Measurements from ENCODE around the gene HOXC9. TPM values are rescaled to one million over a fixed set of nuclear protein-coding genes. Genes with fewer than 3 reads are reported as not detected.

Gene HOXC9
- total and polyA plus RNA-seq, 2 donors: 0.73 to 1.8 TPM

GRCh38 chr12:53976172-53976822 is 23.7 kb upstream of the HOXC9 start:
- Histone ChIP-seq H3K4me1 (ENCODE audit: insufficient read depth) (peaks cover 3% of the 10 kb centered on the region), H3K27ac (ENCODE audit: low read depth) (no peak overlapping the region), H3K4me3 (ENCODE audit: low read depth, low read length) (no peak overlapping the region), H3K36me3 (ENCODE audit: insufficient read depth) (no peaks in the 10 kb centered on the region)
- 46% methylated on average over 21 of the region's 21 CpGs for WGBS
- DNase-seq (ENCODE audit: extremely low spot score): no peak

- Histone ChIP-seq H3K27ac (ENCODE audit: low read depth) (no peak overlapping the region), H3K36me3 (ENCODE audit: insufficient read depth) (no peaks in the 10 kb centered on the region), H3K4me3 (ENCODE audit: low read depth, low read length) (no peak overlapping the region), H3K4me1 (ENCODE audit: insufficient read depth) (peaks cover 3% of the 10 kb centered on the region)
- 55% methylated on average over 9 of the region's 9 CpGs for WGBS
- DNase-seq (ENCODE audit: extremely low spot score): no peak
Measured at GRCh38 chr12:53976823-53977595, 23.0 kb upstream of the HOXC9 start.

GRCh38 chr12:53977596-53978445 is 22.1 kb upstream of the HOXC9 start:
- Histone ChIP-seq H3K4me1 (ENCODE audit: insufficient read depth) (peaks cover 3% of the 10 kb centered on the region), H3K36me3 (ENCODE audit: insufficient read depth) (no peaks in the 10 kb centered on the region), H3K4me3 (ENCODE audit: low read depth, low read length) (no peak overlapping the region), H3K27ac (ENCODE audit: low read depth) (no peak overlapping the region)
- DNase-seq (ENCODE audit: extremely low spot score): no peak
- WGBS: 26% methylated on average over 11 of the region's 11 CpGs

- no peak overlapping the region for H3K27ac ChIP-seq (ENCODE audit: low read depth)
Measured at GRCh38 chr12:53978477-53979356, 21.2 kb upstream of the HOXC9 start.

GRCh38 chr12:53980104-53980801 is 19.7 kb upstream of the HOXC9 start:
- no peak overlapping the region for H3K4me3 ChIP-seq (ENCODE audit: low read depth, low read length)
- 74% methylated on average over 7 of the region's 7 CpGs for WGBS
- H3K4me1 ChIP-seq (ENCODE audit: insufficient read depth): no peaks in the 10 kb centered on the region
- no peaks in the 10 kb centered on the region for H3K36me3 ChIP-seq (ENCODE audit: insufficient read depth)
- DNase-seq (ENCODE audit: extremely low spot score): no peak
- no peak overlapping the region for H3K27ac ChIP-seq (ENCODE audit: low read depth)

More at GRCh38 chr12:53978477-53979356, 21.2 kb upstream of the HOXC9 start:
- Histone ChIP-seq H3K4me1 (ENCODE audit: insufficient read depth) (peaks cover 3% of the 10 kb centered on the region), H3K36me3 (ENCODE audit: insufficient read depth) (no peaks in the 10 kb centered on the region), H3K4me3 (ENCODE audit: low read depth, low read length) (no peak overlapping the region)
- DNase-seq (ENCODE audit: extremely low spot score): no peak
- WGBS: 33% methylated on average over 15 of the region's 15 CpGs

GRCh38 chr12:53980802-53981496 is 19.0 kb upstream of the HOXC9 start:
- H3K4me1 ChIP-seq (ENCODE audit: insufficient read depth): no peaks in the 10 kb centered on the region
- WGBS: 69% methylated on average over 15 of the region's 15 CpGs
- no peak overlapping the region for H3K27ac ChIP-seq (ENCODE audit: low read depth)
- no peaks in the 10 kb centered on the region for H3K36me3 ChIP-seq (ENCODE audit: insufficient read depth)
- no peak for DNase-seq (ENCODE audit: extremely low spot score)
- no peak overlapping the region for H3K4me3 ChIP-seq (ENCODE audit: low read depth, low read length)

- Histone ChIP-seq H3K4me3 (ENCODE audit: low read depth, low read length) (no peak overlapping the region), H3K4me1 (ENCODE audit: insufficient read depth) (no peaks in the 10 kb centered on the region), H3K27ac (ENCODE audit: low read depth) (no peak overlapping the region), H3K36me3 (ENCODE audit: insufficient read depth) (no peaks in the 10 kb centered on the region)
- WGBS: 69% methylated on average over 30 of the region's 30 CpGs
- no peak for DNase-seq (ENCODE audit: extremely low spot score)
Measured at GRCh38 chr12:53981634-53982565, 18.1 kb upstream of the HOXC9 start.

GRCh38 chr12:53982648-53983567 is 17.1 kb upstream of the HOXC9 start:
- 62% methylated on average over 26 of the region's 26 CpGs for WGBS
- H3K27ac ChIP-seq (ENCODE audit: low read depth): no peak overlapping the region
- no peak overlapping the region for H3K4me3 ChIP-seq (ENCODE audit: low read depth, low read length)
- no peak for DNase-seq (ENCODE audit: extremely low spot score)
- H3K36me3 ChIP-seq (ENCODE audit: insufficient read depth): no peaks in the 10 kb centered on the region
- H3K4me1 ChIP-seq (ENCODE audit: insufficient read depth): no peaks in the 10 kb centered on the region

- Histone ChIP-seq H3K4me1 (ENCODE audit: insufficient read depth) (no peaks in the 10 kb centered on the region), H3K36me3 (ENCODE audit: insufficient read depth) (no peaks in the 10 kb centered on the region), H3K4me3 (ENCODE audit: low read depth, low read length) (no peak overlapping the region), H3K27ac (ENCODE audit: low read depth) (no peak overlapping the region)
- no peak for DNase-seq (ENCODE audit: extremely low spot score)
- 55% methylated on average over 17 of the region's 17 CpGs for WGBS
Measured at GRCh38 chr12:53983568-53983949, 16.4 kb upstream of the HOXC9 start.

- no peak overlapping the region for H3K27ac ChIP-seq (ENCODE audit: low read depth)
- H3K4me3 ChIP-seq (ENCODE audit: low read depth, low read length): no peak overlapping the region
- no peaks in the 10 kb centered on the region for H3K36me3 ChIP-seq (ENCODE audit: insufficient read depth)
- DNase-seq (ENCODE audit: extremely low spot score): no peak
- H3K4me1 ChIP-seq (ENCODE audit: insufficient read depth): no peaks in the 10 kb centered on the region
- WGBS: 48% methylated on average over 30 of the region's 30 CpGs
Measured at GRCh38 chr12:53983950-53984572, 15.9 kb upstream of the HOXC9 start.
